GM12892 (cell line): Measurements from ENCODE around the gene CD68.
A peak's percentile ranks its signal among the peaks of the same experiment; 100 is the strongest.

Source experiments
- DNase-seq: peaks from one replicate; pipeline ENCODE4 v3.0.0; 2011; ENCODE audit not compliant: insufficient read length
- FAIRE-seq: peaks from 2 replicates; lab custom pipeline; 2011; peaks lifted over from hg19 to GRCh38; lab: Jason Lieb, UNC
- POLR2A ChIP-seq: IDR thresholded peaks from 2 replicates; pipeline ENCODE4 v1.6.1; 2011; ENCODE audit warnings: low read depth, low read length, control low read depth
- POLR2AphosphoS5 ChIP-seq: IDR thresholded peaks from 2 replicates; pipeline ENCODE4 v1.6.1; 2011; ENCODE audit warnings: low read depth, low read length, control low read depth
- TAF1 ChIP-seq: IDR thresholded peaks from 2 replicates; pipeline ENCODE4 v1.6.1; 2011; ENCODE audit warnings: low read depth, mild to moderate bottlenecking, control low read depth, low read length, borderline replicate concordance

Gene CD68

DNA sequence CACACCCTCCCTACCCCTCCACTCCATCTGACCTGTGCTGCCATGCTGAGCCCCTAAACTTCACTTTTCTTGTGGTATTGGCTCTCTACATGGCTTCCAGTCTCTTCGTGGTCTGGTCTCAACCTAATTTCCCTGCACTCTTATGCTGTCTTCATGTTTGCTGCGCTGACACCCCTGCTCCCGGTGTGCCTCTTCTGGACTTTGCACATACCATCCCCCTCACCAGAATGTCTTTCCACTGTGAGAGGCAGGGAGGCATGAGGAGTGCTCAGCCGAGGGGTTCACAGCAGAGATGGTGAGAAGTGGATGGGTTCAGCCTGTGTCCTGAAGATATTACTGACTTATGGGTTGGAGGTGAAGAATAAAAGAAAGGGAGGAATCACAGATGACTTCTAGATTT lies 28.0 kb upstream of the CD68 start:
- no peak for DNase-seq
- no peak for FAIRE-seq
- TF ChIP-seq POLR2A (no peak), POLR2AphosphoS5 (no peak), TAF1 (no peak)

DNA sequence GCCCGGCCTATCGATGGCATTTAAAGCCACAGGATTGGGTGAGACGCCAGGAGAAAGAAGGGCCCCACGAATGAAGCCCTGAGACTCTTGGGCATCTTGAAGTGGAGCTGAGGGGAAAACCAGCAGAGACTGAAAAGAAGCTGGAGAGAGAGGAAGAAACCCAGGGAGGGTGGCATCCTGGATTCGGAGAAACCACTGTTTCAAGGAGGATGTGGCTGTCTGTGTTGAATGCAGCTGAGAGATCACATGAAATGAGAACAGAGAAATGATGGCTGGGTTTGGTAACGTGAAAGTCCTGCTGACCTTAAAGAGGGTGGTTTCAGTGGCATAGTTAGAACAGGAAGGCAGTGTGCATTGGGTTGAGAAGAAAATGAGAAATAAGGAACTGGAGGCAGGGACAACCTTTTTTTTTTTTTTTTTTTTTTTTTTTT lies 26.8 kb upstream of the CD68 start:
- FAIRE-seq = peak; percentile 95
- peak; percentile 49 for DNase-seq
- TF ChIP-seq TAF1 (no peak), POLR2A (no peak), POLR2AphosphoS5 (no peak)

DNA sequence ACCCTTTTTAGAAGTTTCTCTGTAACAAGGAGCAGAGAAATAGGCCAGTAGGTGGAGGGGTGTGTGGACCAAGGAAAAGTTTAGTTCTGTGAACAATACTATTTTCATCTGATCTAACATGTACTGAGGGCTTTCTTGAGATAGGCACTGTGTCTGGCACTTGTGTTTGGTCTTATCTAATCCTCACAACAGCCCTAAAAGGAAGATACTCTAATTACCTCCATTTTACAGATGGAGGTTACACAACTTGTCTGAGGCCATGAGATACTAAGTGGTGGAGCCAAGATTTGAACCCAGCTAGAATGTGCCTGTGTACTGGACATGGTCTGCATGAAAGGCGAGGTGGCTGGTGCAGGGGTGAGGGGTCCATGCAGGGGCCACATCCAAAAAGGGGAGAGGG lies 26.1 kb upstream of the CD68 start:
- DNase-seq (no peak), FAIRE-seq (peak; percentile 38)
- TF ChIP-seq TAF1 = no peak
- no peak for TF ChIP-seq POLR2AphosphoS5
- no peak for TF ChIP-seq POLR2A

DNA sequence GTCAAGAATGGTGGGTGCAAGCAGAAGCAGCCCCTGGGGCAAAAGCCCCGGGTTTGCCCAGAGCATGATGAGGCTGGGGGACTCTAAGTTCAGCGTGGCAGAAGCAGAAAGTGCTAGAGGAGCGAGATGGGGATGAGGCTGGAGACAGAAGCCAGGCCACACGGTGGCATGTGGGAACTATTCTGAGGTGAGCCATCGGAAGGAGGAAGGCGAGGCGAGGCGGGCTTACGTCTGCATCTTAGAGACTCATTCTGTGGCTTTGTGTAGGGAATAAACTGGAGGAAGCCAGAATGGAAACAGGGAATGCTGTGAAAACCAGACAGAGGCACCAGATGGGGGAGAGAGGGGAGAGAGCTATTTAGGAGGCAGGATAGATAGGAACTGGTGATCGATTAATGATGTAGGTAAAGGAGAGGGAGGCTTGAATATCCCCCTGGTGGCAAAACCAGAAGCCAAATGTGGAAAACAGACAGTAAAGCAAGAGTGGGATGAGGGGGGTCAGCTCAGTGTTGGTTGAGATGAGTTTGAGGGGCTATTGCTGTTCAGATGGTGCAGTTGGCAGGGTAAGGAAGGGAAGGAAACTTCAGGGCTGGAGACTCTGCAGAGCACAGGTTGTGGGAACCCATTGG lies 24.0 kb upstream of the CD68 start:
- FAIRE-seq (no peak), DNase-seq (no peak)

DNA sequence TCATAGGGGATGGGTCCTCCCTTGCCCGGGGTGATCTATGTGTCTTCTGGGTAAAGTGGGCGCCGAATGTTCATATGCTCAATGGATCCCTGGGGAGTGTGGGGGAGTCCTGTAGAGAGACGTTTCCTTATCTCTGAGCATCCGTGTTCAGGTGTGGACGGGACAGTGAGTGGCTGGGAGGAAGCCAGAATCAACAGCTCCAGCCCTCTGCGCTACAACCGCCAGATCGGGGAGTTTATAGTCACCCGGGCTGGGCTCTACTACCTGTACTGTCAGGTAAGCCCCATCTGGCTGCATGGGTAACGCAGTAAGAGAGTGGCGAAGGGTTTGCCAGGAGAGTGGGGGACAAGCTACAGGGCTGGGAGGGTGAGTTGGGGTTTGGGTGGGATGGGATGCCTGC lies 22.8 kb upstream of the CD68 start:
- no peak for FAIRE-seq
- no peak for DNase-seq
- TF ChIP-seq TAF1 (no peak), POLR2AphosphoS5 (no peak), POLR2A (no peak)

More for the DNA sequence above, 24.0 kb upstream of the CD68 start:
- TF ChIP-seq TAF1 (no peak), POLR2A (no peak), POLR2AphosphoS5 (no peak)

DNA sequence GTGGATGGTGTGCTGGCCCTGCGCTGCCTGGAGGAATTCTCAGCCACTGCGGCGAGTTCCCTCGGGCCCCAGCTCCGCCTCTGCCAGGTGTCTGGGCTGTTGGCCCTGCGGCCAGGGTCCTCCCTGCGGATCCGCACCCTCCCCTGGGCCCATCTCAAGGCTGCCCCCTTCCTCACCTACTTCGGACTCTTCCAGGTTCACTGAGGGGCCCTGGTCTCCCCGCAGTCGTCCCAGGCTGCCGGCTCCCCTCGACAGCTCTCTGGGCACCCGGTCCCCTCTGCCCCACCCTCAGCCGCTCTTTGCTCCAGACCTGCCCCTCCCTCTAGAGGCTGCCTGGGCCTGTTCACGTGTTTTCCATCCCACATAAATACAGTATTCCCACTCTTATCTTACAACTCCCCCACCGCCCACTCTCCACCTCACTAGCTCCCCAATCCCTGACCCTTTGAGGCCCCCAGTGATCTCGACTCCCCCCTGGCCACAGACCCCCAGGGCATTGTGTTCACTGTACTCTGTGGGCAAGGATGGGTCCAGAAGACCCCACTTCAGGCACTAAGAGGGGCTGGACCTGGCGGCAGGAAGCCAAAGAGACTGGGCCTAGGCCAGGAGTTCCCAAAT lies 22.2 kb upstream of the CD68 start:
- TF ChIP-seq POLR2A = no peak
- DNase-seq (no peak), FAIRE-seq (no peak)

DNA sequence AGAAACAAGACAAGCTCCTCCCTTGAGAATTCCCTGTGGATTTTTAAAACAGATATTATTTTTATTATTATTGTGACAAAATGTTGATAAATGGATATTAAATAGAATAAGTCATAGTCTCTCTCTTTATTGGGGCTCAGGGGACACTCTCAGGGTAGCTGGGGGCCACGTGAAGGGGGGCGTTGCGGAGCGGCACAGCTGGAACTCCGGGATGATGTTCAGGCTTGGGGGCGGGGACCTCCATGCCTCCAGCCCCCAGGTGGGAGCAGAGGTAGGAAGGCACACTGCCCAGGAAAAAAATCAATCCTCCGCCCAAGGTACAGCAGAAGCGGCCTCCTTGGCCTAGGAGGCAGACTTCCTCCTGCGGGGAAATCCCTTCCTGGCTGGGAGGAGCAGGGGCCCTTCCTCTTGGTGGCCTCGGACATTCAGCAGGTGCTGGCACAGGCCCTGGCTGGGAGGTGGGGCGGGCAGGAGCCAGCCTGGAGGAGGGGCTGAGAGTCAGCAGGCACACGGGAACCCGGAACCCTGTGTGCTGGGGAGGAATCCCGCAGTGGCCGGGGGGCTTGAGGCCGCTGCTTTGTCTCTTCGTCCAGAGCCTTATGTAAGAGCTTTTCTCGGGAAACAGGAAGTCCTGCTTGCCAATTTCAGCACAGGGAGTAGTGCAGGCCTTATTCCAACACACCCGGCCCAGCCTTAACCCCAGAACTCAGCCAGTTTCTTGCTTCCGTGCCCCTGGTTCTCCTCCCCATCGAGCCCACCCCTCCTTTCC lies 21.5 kb upstream of the CD68 start:
- peak; percentile 44 for DNase-seq
- FAIRE-seq = peak; percentile 86
- peak; percentile 32; the same call in 1 of the 2 replicates for TF ChIP-seq POLR2A
- no peak for TF ChIP-seq POLR2AphosphoS5
- TF ChIP-seq TAF1 = no peak

DNA sequence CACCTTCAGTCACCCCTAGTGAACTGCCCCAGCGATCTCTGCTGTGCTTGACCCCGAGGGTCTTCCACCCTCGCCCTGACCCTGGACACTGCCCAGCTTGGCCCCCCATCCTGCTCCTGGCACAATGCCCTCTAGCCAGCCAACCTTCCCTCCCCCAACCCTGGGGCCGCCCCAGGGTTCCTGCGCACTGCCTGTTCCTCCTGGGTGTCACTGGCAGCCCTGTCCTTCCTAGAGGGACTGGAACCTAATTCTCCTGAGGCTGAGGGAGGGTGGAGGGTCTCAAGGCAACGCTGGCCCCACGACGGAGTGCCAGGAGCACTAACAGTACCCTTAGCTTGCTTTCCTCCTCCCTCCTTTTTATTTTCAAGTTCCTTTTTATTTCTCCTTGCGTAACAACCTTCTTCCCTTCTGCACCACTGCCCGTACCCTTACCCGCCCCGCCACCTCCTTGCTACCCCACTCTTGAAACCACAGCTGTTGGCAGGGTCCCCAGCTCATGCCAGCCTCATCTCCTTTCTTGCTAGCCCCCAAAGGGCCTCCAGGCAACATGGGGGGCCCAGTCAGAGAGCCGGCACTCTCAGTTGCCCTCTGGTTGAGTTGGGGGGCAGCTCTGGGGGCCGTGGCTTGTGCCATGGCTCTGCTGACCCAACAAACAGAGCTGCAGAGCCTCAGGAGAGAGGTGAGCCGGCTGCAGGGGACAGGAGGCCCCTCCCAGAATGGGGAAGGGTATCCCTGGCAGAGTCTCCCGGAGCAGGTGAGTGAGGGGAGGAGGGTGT lies 20.7 kb upstream of the CD68 start, which contains the start of gene TNFSF13:
Gene TNFSF13, plus strand, starts transcription at position 207 of the 776 bp plus-strand sequence. Its CDS starts 290 bp downstream, at position 497.
- FAIRE-seq (no peak), DNase-seq (no peak)
- TF ChIP-seq POLR2A = no peak
- no peak for TF ChIP-seq TAF1
- TF ChIP-seq POLR2AphosphoS5 = no peak

DNA sequence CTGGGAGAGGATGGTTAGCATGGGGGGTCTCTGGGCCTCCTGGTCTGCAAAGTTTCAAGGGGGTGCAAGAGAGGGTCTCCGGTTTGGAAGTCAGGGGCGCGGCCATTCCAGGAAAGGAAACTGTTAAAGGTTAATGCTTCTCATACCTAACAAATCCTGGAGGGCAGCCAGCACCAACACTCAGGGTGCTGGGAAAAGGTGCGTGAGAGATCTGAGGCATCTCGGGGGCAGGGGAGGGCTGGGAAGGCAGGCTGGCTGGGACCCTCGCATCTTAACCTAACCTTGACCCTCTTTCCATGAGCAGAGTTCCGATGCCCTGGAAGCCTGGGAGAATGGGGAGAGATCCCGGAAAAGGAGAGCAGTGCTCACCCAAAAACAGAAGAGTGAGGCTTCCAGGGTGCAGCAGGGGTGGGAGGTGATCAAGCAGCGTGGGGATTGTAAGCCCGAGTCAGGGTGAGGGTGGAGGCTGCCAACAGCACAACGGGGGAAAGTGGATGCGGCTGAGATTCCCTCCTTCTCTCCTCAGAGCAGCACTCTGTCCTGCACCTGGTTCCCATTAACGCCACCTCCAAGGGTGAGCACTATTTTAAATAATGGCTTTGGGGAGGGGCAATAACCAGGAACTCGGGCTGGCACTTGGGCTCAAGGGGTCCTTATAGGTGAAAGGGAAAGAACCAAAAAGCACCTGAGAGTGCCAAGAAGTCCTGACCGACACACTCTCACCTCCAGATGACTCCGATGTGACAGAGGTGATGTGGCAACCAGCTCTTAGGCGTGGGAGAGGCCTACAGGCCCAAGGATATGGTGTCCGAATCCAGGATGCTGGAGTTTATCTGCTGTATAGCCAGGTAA lies 19.9 kb upstream of the CD68 start:
- TF ChIP-seq POLR2AphosphoS5 = no peak
- TF ChIP-seq TAF1 = no peak
- TF ChIP-seq POLR2A = no peak
- DNase-seq (no peak), FAIRE-seq (peak; percentile 17)

DNA sequence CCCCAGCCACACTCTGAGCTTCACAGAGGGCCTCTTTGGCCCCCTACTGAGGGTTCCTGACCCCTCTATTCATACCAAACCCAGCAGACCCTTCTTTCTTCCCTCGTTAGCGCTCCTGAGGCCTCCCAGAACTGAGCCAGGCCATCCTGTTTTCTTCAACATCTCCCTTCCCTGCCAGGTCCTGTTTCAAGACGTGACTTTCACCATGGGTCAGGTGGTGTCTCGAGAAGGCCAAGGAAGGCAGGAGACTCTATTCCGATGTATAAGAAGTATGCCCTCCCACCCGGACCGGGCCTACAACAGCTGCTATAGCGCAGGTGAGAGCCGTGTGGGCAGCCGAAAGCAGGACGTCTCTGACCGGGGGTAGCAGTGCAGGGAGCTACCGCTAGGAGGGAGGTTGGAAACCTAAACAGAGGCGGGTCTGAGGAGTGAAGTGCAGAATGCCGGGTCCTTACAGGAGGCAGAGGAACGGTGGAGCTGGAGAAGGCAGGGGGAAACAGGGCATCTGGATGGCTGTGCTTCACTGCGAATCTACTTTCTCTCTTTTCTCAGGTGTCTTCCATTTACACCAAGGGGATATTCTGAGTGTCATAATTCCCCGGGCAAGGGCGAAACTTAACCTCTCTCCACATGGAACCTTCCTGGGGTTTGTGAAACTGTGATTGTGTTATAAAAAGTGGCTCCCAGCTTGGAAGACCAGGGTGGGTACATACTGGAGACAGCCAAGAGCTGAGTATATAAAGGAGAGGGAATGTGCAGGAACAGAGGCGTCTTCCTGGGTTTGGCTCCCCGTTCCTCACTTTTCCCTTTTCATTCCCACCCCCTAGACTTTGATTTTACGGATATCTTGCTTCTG lies 19.0 kb upstream of the CD68 start:
- DNase-seq = no peak
- TF ChIP-seq TAF1 = no peak
- no peak for TF ChIP-seq POLR2A
- no peak for TF ChIP-seq POLR2AphosphoS5
- no peak for FAIRE-seq
